T-helper 9 cell (primary cell): ENCODE data around the gene IQCM.

Source experiments
- DNase-seq: peaks from one replicate; pipeline ENCODE4 v3.0.0-alpha.2; 2020

Gene IQCM

GRCh38 chr4:149708513-149709130 lies 107.0 kb downstream of the IQCM start:
- DNase-seq: no peak

- DNase-seq: no peak
These were observed 107.8 kb downstream of the IQCM start for GRCh38 chr4:149707862-149708261.

GRCh38 chr4:149706942-149707341 lies 108.7 kb downstream of the IQCM start:
- DNase-seq: no peak

GRCh38 chr4:149702414-149703293 lies 113.0 kb downstream of the IQCM start:
- no peak for DNase-seq

GRCh38 chr4:149701435-149702156 lies 114.0 kb downstream of the IQCM start:
- no peak for DNase-seq

- no peak for DNase-seq
These were observed 115.4 kb downstream of the IQCM start for GRCh38 chr4:149700272-149700671.

- DNase-seq: no peak
These were observed 116.0 kb downstream of the IQCM start for GRCh38 chr4:149699642-149700041.

- no peak for DNase-seq
These were observed 124.9 kb downstream of the IQCM start for GRCh38 chr4:149690726-149691125.

- DNase-seq: no peak
These were observed 131.1 kb downstream of the IQCM start for GRCh38 chr4:149684516-149684915.

- DNase-seq: no peak
These were observed 139.6 kb downstream of the IQCM start for GRCh38 chr4:149676076-149676475.

- DNase-seq: no peak
These were observed 169.9 kb downstream of the IQCM start for GRCh38 chr4:149645790-149646189.

GRCh38 chr4:149638073-149638472 lies 177.6 kb downstream of the IQCM start:
- no peak for DNase-seq

- no peak for DNase-seq
These were observed 181.3 kb downstream of the IQCM start for GRCh38 chr4:149634368-149634767.

- DNase-seq: no peak
These were observed 184.0 kb downstream of the IQCM start for GRCh38 chr4:149631629-149632028.

GRCh38 chr4:149630064-149630463 lies 185.6 kb downstream of the IQCM start:
- DNase-seq: no peak

- DNase-seq: no peak
These were observed 209.9 kb downstream of the IQCM start for GRCh38 chr4:149605601-149606378.

- DNase-seq: no peak
These were observed 210.8 kb downstream of the IQCM start for GRCh38 chr4:149604827-149605226.

- no peak for DNase-seq
These were observed 220.1 kb downstream of the IQCM start for GRCh38 chr4:149595500-149595899.

GRCh38 chr4:149589826-149590225 lies 225.8 kb downstream of the IQCM start:
- no peak for DNase-seq

- no peak for DNase-seq
These were observed 230.9 kb downstream of the IQCM start for GRCh38 chr4:149584722-149585121.

GRCh38 chr4:149574971-149575370 lies 240.7 kb downstream of the IQCM start:
- no peak for DNase-seq

GRCh38 chr4:149572716-149573115 lies 242.9 kb downstream of the IQCM start:
- no peak for DNase-seq

- no peak for DNase-seq
These were observed 259.8 kb downstream of the IQCM start for GRCh38 chr4:149555799-149556198.
